GM19467 (cell line): ENCODE measurements around the gene COL27A1.
"Not testable (repeated sequence)": the region's sequence is repeated elsewhere in the genome, so short reads cannot be mapped to it uniquely, and the experiment has no call there.

Experiments
- ATAC-seq: cut with Tn5 transposase; IDR thresholded peaks from one replicate; pipeline ENCODE4 v1.9.1; 2021; ENCODE audit warnings: mild to moderate bottlenecking, moderate library complexity; ENCODE audit not compliant: unreplicated experiment

COL27A1 gene

GRCh38 chr9:114122136-114123027 is 33.0 kb upstream of the COL27A1 start:
- no peak for ATAC-seq

- no peak for ATAC-seq
Observed at GRCh38 chr9:114123031-114123977, 32.0 kb upstream of the COL27A1 start.

DNA sequence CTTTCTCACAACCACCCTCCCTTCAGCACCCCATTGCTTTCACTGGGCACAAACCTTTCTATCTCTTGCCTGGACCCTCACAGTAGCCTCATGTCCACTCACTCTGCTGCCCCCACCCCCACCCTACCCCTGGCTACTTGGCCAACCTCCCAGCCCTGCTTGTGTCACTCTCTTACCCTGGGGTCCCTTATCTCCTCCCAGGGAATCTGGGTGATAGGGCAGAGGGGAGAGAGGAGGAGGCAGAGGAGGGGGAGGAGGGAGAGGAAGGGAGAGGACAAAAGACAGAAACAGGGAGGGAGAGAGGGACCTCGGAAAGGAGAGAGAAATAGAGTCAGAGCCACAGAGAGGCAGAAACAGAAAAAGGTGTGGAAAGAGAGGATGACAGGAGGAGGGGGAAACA is 31.2 kb upstream of the COL27A1 start:
- ATAC-seq = no peak

GRCh38 chr9:114124666-114125475 is 30.5 kb upstream of the COL27A1 start:
- ATAC-seq = no peak

GRCh38 chr9:114125476-114126013 is 29.8 kb upstream of the COL27A1 start:
- ATAC-seq = no peak

DNA sequence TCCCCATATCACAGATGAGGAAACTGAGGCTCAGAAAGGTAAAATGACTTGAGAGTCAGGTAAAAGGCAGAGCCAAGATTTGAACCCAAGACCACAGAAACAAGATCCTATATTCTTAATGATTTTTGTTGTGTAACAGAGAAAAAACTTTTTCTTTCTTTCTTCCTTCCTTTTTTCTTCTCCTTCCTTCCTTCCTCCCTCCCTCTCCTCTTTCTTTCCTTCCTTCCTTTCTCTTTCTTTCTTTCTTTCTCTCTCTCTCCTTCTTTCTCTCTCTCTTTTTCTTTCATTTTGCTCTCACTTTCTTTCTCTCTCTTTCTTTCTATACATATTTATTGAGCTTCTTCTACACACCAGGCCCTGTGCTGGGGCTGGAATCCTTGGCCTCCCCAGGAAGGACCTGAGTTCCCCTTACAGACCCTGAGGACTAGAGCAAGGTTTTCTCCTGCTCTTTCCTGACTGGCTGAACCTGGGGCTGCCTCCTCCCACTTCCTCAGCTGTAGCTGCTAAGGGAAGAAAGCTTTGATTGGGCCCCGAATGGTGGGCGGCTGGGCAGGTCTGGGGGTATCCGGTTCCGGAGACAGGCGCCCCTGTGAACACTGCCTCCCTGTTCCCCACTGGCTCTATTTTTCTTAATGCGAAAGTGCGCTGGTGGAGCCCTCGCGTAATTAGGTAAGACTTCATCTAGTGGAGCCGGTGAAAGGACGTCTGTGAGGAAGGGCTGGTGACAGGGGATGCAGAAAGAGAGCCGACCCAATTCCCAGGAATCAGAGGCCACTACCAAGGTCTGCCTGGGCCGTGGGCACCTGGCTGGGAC is 28.9 kb upstream of the COL27A1 start:
- ATAC-seq = no peak

- ATAC-seq = not testable (repeated sequence)
Observed at GRCh38 chr9:114128759-114129158, 26.6 kb upstream of the COL27A1 start.

- no peak for ATAC-seq
Observed at GRCh38 chr9:114130141-114130540, 25.2 kb upstream of the COL27A1 start.

- ATAC-seq = no peak
Observed at GRCh38 chr9:114130624-114131277, 24.6 kb upstream of the COL27A1 start.

DNA sequence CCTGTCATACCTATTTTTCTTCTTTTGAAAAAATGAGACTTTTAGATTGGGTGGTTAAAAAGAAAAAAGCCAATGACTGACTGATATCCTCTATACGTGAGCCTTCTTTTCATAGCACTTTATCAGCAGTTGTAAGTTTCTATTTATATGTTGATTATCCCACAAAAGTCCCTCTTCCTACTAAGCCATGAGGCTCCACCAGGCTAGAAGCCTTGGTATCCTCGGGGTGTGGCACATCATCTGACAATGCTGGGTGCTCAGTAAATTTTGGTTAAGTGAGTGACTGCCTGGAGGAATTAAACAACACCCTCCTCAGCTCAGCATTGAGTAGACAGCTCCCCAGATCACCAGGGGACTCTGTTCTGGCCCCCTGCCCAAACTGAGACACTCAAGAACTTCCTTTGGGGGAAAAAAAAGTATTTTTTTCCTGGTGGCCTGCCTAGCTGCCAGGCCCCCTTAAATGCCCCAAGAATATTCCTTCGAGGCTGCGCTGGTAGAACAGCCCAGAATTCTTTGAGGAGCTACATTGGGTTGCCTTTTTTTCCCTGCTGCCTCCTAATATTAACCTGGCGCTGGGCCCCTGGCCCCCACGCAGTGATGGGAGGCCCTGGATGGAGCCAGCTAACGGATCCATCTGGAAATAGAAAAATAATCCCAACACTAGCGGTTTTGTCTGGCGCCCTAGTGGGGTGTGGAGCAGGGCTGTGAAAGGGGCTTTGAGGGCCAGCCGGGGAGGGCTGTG is 23.4 kb upstream of the COL27A1 start:
- no peak for ATAC-seq

DNA sequence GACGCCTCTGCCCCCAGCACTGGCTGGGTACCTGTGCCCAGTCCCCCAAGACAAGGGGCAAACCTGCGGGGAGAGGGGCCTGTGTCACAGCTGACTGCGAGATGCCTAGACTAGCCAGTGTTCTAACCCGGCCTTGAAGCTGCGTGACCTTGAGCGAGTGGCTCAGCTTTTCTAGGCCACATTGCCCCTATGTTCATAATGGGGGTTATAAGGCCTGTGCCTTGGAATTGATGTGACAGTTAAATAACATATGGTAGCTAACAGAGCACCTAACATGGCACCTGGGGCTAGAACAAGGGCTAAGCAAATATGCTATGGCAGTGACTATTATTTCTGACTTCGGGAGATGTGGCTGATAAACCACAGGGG is 22.8 kb upstream of the COL27A1 start:
- ATAC-seq = no peak

GRCh38 chr9:114134827-114135396 is 20.4 kb upstream of the COL27A1 start:
- no peak for ATAC-seq

GRCh38 chr9:114137831-114138230 is 17.5 kb upstream of the COL27A1 start:
- ATAC-seq = no peak

- no peak for ATAC-seq
Observed at GRCh38 chr9:114138552-114138971, 16.8 kb upstream of the COL27A1 start.

- ATAC-seq = no peak
Observed at GRCh38 chr9:114139071-114139470, 16.3 kb upstream of the COL27A1 start.

DNA sequence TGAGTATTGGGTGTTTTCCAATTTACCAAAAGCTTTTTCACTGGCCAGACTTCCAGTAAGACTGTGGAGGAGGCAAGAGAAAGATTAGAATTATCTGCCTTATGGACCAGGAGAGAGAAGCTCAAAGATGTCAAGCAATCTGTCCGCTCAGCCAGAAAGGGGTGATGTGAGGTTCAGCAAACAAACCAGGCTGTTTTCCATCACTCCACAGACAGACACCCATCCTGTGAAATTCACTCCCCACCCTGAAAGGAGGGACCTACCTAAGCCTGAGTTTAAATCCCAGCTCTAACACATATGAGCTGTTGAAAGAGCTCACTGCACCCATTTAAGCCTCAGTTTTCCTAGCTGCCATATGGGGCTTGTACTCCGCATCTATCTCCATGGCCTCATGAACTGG is 14.9 kb upstream of the COL27A1 start:
- no peak for ATAC-seq

DNA sequence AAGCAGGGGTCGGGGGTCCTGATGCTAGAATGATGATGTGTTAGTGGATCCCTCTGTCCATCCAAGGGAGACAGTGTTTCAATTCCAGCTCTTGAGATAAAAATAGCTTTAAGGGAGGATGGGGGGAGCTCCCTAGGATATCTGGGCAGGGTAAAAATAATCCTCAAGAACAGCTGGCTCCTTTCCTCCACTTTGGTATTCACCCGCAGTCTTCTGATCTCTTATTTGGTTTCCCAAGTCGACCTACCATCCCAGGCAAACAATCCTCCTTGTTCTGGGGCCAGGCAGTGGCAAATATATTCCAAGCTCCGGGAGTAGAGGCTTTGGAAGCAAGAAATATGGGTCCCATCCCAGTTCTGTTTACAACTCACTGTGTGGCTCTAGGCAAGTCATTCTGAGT is 14.5 kb upstream of the COL27A1 start:
- ATAC-seq = no peak
